Measurements from ENCODE around the gene ERICH2.

DNA sequence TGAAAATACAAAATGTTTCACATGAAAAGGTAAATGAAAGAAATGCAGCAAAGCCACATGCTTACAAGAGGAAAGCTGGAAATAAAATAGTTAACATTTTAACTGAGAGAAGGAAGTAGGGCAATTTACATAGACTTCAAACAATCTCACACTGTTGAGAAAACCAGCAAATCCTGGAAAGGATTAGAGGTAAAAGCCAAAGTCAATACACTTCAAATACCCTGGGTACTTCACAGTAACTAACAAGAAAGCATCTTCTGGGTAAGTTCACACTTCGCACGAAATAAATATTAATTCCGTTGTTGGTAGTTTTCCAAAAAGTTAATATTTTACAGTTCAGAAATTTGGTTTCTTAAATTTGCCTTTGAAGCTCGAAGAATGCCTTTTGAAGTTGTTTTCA, 3.5 kb upstream of the ERICH2 start:
- TF ChIP-seq, protein P1, sequence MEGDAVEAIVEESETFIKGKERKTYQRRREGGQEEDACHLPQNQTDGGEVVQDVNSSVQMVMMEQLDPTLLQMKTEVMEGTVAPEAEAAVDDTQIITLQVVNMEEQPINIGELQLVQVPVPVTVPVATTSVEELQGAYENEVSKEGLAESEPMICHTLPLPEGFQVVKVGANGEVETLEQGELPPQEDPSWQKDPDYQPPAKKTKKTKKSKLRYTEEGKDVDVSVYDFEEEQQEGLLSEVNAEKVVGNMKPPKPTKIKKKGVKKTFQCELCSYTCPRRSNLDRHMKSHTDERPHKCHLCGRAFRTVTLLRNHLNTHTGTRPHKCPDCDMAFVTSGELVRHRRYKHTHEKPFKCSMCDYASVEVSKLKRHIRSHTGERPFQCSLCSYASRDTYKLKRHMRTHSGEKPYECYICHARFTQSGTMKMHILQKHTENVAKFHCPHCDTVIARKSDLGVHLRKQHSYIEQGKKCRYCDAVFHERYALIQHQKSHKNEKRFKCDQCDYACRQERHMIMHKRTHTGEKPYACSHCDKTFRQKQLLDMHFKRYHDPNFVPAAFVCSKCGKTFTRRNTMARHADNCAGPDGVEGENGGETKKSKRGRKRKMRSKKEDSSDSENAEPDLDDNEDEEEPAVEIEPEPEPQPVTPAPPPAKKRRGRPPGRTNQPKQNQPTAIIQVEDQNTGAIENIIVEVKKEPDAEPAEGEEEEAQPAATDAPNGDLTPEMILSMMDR (IDR thresholded peaks at IDR 0.05; ENCODE audit: insufficient read depth, low read depth, low read length), result no peak
- TF ChIP-seq EZH2 (IDR thresholded peaks at IDR 0.05; ENCODE audit: insufficient read depth, low read length), result no peak

Data from astrocyte (in vitro differentiated cells and primary cell).